ENCODE measurements around the gene SCGB1D2.

The SCGB1D2 gene

DNA sequence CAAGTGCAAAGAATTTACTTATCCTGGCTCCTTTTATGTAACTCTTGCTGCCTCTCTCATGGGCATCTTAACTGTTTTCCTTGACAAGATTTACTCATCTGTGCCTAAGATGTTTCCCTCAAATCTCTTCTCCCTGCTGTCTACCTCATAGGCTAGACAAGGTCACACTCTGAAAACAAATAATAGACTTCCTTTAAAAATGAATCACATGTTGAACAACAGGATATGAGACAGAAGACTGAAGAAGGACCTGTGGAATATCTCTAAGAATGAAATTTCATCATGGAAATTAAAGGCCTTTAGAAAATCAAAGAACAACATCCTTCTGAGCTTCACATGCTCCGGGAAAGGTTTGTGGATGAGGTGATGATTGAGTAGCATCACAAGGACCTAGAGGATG, 22.0 kb downstream of the SCGB1D2 start:
- DNase-seq = no peak

GRCh38 chr11:62266558-62266957, 24.5 kb downstream of the SCGB1D2 start:
- DNase-seq = no peak

DNA sequence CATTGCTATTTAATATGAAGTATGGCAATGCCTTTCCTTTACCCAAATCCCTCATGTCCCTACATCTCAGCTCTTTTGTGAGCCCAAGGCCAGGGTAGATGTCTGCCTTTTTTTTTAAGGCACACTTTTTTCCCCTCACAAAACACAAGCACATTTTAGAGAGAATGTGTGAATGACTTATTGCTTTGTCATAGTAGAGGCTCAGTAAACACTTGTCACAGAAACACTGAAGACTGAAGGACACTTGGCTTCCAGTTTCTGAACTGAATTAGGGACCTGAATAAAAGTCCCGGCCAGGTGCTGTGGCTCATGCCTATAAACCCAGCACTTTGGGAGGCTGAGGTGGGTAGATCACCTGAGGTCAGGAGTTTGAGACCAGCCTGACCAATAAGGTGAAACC, 25.0 kb downstream of the SCGB1D2 start:
- DNase-seq = no peak

DNA sequence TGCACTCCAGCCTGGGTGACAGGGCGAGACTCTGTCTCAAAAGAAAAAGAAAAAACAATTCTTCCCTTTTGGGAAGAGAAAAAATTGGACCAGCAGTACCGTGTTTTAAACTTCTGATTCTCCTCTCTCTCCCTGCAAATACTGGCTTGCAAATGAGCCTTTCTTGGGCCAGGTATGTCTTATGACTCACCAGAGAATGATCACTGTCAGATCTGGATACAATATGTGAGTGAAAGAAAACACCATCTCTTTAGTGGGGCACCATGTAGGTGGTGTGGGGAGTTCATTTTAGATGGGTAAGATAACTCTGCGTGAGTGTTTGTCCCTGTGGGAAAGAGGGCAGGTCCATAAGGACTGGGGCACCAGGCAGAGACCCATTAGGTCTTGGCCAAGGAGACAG, 25.5 kb downstream of the SCGB1D2 start:
- no peak for DNase-seq

- DNase-seq = no peak
Measured at GRCh38 chr11:62269654-62270278, 27.7 kb downstream of the SCGB1D2 start, which contains the start of gene SCGB2A2. Gene SCGB2A2, plus strand, starts transcription at chr11:62270158. Its CDS starts 59 bp downstream, at chr11:62270217.

DNA sequence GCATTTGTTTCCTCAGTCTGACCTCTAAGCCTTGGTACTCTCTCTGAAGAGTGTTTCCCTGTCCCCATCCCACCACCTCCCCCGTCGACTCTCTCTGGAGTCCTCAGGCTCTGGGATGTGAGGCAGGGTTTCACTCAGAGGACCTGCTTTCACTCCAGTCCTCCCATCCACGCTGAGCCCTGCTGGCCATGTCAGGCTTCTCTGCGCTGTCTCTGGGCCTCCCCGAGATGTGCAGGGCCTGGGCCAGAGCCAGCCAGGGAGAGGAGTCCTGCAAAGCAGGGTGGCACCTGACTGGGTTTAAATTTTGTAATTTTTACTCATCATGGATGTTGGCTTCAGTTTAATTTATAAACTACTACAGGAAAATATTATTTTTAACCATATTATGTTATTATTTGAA, 31.2 kb downstream of the SCGB1D2 start:
- DNase-seq = no peak

GRCh38 chr11:62273789-62274275, 31.8 kb downstream of the SCGB1D2 start:
- DNase-seq = no peak

- no peak for DNase-seq
Measured at GRCh38 chr11:62280452-62280851, 38.4 kb downstream of the SCGB1D2 start.
